Coronary artery (tissue), 2 donors: ENCODE measurements around the gene SYT1.

Experiments
- DNase-seq: peaks from one replicate; pipeline ENCODE4 v3.0.0-alpha.2; 2017; ENCODE audit warnings: low spot score
- H3K27ac ChIP-seq, 2 donors: fragments of 200-600 bp; sonication (generic); one replicate each; pipeline ENCODE4 v1.5.1; 2016 to 2019
- H3K4me3 ChIP-seq: fragments of 200-600 bp; sonication (generic); 2 replicates; pipeline ENCODE4 v1.5.1; 2016; ENCODE audit warnings: mild to moderate bottlenecking, moderate library complexity
- CTCF ChIP-seq: fragments of 200-600 bp; sonication (generic); IDR thresholded peaks from one replicate; pipeline ENCODE4 v1.5.1; 2019; ENCODE audit warnings: antibody characterized with exemption

Gene SYT1

GRCh38 chr12:79262938-79263337 is 398.4 kb downstream of the SYT1 start:
- no peak overlapping the region for H3K27ac ChIP-seq
- no peak for DNase-seq
- no peak for TF ChIP-seq CTCF
- no peak overlapping the region for H3K4me3 ChIP-seq

GRCh38 chr12:79266343-79267144 is 402.0 kb downstream of the SYT1 start:
- Histone ChIP-seq H3K4me3 (no peak overlapping the region), H3K27ac (no peak overlapping the region)
- TF ChIP-seq CTCF: no peak
- DNase-seq: no peak

- Histone ChIP-seq H3K27ac (no peak overlapping the region), H3K4me3 (no peak overlapping the region)
- no peak for DNase-seq
- no peak for TF ChIP-seq CTCF
Observed at GRCh38 chr12:79267580-79267979, 403.0 kb downstream of the SYT1 start.

GRCh38 chr12:79274501-79275064 is 410.0 kb downstream of the SYT1 start:
- no peak overlapping the region for H3K27ac ChIP-seq
- H3K4me3 ChIP-seq: no peak overlapping the region
- DNase-seq: no peak
- no peak for TF ChIP-seq CTCF

GRCh38 chr12:79275631-79276030 is 411.1 kb downstream of the SYT1 start:
- no peak for TF ChIP-seq CTCF
- Histone ChIP-seq H3K27ac (no peak overlapping the region), H3K4me3 (no peak overlapping the region)
- DNase-seq: no peak

- DNase-seq: no peak
- H3K4me3 ChIP-seq: no peak overlapping the region
- H3K27ac ChIP-seq: no peak overlapping the region
- TF ChIP-seq CTCF: no peak
Observed at GRCh38 chr12:79283364-79283763, 418.8 kb downstream of the SYT1 start.

- H3K27ac ChIP-seq: no peak overlapping the region
- no peak for DNase-seq
- TF ChIP-seq CTCF: no peak
- H3K4me3 ChIP-seq: no peak overlapping the region
Observed at GRCh38 chr12:79288911-79289310, 424.3 kb downstream of the SYT1 start.
